HG02884 (cell line): ENCODE data around the gene CFAP45.

Experiments
- ATAC-seq: cut with Tn5 transposase; IDR thresholded peaks from one replicate; pipeline ENCODE4 v1.9.1; 2021; ENCODE audit warnings: mild to moderate bottlenecking, moderate library complexity; ENCODE audit not compliant: unreplicated experiment

Gene CFAP45

DNA sequence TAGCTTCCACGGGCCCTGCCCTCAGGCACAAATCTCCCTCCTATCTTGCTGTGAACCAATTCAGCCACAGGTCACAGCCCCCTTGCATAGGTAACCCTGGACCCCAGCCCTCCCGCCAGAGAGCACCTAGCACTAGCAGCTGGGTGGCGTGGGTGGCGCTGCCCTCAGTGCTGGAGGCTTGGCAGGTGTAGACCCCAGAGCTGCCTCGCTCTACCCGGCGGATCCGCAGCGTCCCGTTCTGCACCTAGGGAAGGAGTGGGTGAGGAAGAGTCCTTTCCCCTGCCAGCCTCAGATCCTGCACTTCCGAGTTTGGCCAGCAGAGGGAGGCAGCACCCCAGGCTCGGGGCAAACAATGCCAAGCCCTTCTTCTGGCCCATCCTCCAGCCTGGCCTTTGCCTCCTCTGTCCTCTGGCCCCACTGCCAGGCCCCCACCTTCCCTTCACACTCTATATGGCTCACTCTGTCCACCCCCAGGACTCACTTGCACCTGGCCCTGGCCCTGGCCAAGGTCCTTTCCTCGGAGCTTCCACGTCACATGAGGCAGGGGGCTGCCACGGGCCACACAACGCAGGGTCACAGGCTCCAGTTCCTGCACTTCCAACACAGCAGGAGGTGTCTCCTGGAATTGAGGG lies 36.4 kb upstream of the CFAP45 start:
- no peak for ATAC-seq

DNA sequence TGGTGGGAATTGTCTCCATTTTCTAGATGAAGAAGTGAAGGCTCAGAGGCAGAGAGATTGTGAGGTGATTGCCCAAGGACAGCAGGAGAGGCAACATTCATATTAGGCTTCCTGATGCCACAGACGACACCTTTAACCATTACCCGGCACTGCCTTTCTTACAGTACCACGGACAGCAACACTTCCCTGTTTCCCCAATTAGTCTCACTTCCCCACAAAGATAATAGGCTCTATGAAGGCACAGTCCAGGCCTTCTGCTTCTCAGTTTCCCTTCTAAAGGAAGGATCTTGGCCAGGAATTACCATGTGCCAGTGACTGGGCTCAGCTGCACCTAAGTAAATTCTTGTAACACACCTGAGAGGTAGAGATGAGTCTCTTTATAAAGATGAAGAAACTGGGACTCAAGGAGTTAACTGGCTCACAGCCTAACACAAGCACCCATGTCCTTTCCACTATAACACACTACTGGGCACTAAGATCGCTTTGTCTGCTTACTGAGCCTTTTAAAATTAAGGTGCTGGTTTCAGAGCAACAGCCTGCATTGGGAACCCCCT lies 35.8 kb upstream of the CFAP45 start:
- ATAC-seq = no peak

DNA sequence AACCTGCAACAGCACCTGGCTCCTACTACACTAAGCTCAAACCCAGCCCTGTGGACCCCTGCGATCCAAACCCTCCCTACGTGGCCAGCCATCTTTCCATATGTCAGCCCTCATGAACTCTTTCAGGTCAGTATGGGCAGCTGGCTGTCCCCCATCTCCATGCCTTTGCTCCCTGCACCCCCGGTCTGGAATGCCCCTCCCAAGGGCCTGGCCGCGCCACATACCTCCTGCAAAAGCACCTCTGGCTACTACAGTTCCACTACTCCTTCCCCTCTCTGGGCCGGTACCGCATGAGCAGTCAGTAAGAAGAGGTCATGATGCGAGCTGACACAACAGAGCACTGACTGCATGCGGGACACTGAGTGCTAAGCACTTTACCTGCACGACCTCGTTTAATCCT lies 35.3 kb upstream of the CFAP45 start:
- no peak for ATAC-seq

DNA sequence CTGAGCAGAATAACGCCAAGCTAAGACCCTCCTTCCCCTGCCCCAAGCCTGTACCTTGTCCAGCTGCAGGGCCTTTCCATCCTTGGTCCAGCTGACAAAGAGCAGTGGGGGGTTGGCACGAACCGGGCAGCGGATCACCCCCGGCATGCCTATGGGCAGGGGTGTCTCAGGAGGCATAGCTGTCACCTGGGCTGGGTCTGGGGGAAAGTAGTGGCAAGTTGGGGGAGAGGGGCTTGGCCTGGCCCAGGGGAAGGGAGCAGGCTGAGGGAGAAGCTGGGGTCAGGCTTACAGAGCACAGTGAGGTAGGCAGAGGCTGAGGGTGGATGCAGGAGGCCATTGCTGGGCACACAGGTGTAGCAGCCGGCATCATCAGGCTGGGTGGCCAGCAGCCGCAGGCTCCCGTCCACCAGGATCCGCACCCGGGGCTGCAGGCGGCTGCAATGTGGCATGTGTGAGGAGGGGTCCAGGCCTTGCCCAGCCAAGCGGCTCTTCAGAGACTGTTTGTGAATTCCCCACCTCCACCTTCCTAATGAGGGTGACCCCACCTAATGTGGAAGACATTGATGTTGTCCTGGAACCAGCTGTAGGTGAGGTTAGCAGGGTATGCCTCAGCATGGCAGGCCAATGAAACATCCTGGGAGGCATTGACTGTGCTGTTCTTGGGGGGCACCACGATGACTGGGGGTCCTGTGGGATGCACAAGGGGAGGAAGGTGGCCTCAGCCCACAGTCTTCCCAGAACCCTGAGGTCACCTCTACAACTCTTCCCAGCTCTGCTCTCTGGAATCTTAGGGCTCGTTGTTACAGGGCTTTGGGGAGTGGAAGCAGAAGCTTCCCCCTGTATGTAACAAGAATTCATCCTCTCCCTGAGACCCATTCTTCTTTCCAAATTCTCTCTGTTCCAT lies 34.4 kb upstream of the CFAP45 start:
- no peak for ATAC-seq

DNA sequence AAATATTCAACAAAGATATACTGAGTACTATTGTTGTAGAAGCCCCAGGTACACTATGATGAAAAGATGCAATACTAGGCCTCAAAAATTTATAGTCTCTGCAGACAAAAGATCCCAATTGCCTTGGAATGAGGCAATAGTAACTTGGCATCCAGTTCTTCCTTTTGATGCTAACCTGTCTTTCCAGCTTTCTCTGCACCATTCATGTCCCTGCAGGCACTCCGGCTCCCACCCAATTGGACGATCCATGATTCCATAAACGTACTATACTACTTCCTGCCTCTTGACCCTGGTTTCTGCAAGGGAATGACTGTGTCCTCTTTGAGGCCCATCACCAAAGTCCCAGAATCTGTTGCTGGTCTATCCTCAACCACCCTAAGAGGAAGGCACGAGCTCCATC lies 33.4 kb upstream of the CFAP45 start:
- no peak for ATAC-seq

DNA sequence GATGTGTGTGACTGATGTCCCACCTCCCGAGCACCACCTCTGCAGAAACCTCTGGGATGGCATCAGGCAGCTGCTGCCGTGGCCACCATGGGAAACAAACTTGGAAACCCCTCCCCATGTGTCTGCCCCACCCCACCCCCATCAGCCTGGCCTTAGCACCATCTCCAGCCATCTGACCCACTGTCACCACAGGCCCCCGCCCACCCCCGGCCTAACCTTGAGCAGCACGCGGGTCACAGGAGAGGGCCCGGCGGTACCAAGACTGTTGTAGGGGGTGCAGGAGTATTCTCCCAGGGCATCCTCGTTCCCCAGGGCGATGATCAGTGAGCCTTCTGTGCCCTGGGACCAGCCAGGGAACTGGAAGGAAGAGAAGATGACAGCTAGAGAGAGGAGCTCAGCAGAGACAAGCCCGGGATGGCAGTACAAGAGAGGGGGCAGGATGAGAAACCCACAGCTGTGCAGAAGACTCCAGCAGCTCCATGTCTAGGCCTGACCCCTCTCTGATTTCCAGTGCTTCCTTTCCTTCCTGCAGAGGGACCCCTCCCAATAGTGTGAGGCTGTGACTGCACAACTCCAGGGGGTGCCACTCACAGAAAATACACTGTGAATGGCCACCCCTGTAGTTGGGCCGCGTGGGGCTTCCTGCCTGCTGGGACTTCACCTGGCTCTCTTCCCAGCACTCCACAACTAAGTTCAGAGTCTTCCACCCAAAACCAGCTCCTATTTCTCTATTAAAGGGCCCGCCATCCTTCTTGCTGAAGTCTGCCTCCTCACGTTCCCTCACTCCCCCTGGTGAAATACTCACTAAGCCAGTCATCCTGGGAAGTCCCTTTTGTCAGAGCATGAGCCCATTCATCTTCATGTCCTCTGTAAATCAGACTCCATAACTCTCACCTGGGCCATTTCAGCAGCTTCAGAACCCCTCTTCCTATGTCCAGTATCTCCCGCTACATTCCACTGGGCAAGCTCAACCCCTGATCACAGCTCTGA lies 32.6 kb upstream of the CFAP45 start:
- ATAC-seq = no peak

DNA sequence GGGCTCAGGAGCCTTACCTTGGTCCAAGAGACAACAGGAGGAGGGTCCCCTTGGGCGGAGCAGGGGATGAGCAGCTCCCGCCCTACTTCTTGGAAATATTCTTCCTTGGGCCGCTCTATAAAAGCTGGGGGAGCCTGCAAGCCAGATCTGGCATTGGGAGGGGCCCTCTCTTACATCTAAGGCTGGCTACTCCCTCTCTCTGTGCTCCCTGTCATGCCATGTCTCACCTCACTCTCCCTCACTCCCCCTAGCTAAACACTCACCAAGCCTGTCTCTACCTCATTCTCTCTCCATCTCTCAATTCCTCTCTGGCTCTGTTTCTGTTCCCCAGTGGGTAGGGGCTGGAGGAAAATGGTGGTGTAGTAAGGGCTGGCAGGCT lies 31.8 kb upstream of the CFAP45 start:
- no peak for ATAC-seq

DNA sequence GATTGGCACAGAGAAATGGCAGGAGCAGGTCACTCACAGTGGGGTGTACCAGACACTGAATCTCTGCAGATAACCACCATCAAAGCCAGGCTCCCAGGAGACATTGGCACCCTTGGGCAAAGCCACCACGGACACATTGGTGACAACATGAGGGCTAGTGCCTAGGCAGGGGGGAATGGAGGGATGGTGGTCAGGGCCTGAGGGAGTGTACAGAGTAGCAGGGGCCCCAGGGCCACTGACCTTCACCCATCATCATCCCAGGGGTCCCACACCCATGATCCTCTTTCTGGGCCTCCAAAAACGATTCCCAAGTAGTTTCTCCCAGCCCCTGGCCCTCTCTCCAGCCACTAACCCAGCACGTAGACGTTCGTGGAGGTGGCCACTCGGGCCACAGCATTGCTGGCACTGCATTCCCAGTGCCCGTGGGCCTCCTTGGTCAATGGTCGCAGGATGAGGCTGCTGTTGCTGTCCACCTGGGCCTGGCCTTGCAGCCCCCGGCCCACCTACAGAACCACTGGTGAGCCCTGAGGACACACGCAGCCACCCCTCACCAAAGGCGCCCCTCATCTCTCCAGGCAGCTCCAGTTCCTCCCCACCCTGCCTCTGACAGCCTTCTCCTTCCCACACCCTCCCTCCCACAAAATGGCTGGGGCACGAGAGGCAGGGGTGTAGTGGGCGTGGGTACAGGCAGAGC lies 31.3 kb upstream of the CFAP45 start:
- no peak for ATAC-seq

DNA sequence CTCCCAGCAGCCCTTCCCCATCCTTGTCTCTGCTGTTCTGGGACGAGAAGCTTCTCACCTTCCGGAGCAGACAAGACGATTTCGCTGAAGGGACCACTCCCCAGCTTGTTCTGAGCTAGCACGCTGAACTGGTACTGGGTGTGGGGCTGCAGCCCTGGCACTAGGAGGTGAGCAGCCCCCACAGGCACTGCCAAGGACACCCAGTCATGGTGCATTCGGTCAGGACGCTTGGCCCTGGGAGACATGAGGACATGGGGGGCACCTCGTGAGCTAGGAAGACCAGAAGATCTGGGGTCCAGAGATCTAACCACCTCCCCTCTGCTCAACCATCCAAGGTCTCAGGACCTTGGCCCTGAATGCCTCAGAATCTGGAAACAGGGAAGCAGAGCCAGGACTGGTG lies 30.7 kb upstream of the CFAP45 start:
- no peak for ATAC-seq

DNA sequence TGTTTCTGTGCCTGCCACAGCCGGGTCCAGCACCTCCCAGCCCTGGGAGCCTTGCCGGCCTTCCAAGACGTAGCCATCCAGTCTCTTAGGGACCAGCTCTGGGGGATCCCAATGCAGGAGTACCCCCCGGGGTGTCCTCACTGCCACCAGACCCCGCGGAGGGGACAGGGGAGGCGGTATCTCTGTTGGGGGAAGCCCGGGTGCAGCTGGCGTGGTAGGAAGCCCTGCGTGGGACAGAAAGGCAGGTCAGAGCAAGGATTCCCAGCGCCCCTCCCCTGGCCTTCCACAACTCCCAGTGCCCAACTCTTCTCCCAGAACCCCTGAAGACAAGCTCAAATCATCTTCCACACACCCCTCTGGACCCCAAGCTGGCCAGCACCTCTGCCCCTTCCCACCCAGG lies 30.3 kb upstream of the CFAP45 start:
- ATAC-seq = no peak

DNA sequence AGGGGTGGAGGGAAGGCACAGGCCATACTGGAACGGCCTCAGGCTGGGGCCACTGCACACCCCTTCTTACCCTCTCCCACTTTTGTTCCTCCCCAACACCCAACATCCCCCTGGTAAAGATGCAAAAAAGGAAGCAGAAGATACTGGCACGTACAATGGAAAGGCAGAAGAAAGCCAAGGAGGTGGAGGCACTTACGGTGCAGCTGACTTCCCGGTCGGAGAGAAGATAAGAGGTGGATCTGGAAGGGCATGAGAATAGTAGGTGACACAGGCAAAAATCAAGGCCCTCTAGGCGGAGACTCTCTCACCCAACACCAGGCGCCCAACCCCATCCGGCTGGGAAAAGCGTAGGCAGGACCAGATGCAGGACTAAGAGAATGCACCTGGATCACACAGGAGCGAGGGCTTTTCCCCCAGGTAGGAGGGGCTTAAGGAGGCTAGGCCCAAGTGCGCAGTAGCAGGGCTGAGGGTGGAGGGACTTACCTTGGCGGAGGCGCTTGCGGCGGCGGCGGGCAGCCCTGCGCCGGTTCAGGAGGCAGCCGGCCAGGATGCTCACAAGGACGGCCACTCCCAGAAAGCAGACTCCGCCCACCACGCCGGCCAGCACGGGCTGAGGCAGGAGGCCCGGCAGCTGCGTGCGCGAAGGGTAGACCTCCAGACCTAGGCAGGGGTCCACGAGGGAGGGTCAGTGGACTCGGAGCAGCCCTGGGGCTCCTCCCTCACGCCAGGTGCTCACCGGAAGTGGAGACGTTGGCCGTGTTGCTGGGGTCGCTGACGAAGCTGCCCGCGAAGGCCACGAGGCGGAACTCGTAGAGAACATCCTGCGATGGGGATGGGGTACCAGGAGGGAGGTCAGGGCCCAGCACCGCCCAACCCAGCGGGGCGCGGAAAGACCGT lies 29.4 kb upstream of the CFAP45 start:
- no peak for ATAC-seq

DNA sequence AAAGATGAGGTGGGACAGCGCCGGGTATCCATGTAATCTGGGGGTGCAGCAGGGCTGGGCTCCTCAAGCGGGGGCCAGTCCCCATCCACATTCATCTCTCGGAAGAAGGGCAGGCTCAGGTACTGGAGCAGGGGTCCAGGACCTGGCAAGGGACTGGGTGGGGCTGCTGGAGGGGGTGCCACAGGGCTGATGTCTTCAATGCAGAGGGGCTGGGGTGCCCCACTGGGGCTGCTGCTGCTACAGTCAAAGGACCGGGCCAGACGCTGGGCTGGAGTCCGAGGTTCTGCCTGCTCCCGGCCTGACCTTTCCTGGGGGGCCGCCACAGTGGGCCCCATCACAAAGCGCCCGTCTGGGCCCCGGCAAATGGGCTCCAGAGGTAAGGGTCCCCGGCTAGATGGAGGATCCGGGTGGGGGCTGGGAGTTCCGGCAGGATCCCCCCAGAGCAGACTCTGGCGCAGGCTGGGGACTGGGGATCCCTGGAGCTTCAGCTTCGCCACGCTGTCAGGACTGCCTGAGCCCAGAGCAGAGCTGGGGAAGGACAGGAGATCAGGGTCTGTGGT lies 28.6 kb upstream of the CFAP45 start:
- no peak for ATAC-seq

DNA sequence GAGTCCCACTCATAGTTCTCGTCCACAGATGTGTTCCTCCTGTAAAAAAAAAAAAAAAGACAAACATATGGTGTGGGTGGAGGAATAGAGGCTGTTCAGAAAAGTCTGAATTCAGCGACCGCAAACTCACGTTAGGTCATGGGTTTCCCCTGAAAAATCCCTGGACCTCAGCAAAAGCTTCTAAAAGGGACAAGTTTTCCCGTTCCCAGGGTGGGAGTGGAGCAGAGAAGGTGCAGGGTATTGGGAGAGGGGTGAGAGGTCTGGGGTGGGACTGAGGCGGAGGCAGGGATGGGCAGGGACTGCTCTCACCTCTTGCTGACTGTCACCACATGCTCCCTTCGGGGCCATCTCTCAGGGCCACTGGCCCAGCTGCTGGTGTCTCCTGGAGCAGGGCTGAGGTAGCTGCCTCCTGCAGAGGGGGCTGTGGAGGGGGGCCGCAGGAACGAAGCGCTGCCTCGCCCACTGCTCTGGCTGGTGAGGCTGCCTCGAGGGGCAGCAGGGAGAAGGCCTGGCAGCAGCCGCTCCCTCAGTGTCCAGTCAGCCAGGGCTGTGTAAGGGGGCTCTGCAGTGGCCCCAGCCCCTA lies 28.0 kb upstream of the CFAP45 start:
- ATAC-seq = no peak

DNA sequence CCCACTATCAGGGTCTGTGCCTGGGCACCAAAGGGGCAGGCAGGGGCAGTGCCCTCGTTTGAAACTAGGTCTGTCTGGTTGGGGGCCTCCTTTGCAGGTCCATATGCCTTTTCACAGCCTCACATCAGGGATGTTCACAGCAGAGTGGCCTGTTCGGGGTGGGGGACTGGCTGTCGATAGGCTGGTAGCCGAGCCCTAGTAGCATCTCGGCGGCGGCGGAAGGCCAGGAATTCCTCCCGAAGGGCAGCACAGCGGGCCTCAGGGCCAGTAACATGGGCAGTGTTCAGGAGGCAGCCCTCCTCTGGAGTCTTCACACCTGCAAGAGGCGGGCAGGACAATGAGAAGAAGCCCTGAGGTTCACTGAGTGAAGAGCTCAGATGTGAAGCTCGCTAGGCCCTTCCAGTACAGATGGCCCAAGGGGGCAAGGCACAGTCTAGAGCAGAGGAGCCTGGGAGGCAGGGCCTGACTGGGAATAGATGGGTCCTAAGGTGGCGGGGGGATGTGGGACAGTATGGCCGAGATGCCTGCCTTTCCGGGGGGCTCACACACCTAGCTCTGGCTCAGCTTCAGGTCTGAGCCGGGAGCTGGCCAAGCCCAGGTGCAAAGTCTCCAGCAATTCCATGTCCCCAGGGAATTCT lies 27.4 kb upstream of the CFAP45 start:
- no peak for ATAC-seq

DNA sequence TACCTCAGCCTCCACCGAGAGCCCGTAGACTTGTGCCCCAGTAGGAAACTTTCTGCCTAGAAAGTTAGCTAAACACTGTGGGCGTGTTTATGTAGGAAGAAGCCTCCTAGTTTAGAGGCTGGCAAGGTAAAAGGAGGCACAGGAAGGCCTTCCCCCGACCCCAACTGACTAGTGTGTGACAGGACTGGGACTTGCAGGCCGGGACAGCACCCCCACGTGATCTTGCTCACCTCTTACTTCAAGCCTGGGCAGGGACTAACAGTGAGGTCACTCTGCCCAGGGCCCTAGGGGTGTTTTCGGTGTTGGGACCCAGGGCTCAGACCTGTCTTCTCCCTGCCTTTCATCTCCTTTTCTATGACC lies 25.7 kb upstream of the CFAP45 start:
- ATAC-seq = peak; percentile 1

DNA sequence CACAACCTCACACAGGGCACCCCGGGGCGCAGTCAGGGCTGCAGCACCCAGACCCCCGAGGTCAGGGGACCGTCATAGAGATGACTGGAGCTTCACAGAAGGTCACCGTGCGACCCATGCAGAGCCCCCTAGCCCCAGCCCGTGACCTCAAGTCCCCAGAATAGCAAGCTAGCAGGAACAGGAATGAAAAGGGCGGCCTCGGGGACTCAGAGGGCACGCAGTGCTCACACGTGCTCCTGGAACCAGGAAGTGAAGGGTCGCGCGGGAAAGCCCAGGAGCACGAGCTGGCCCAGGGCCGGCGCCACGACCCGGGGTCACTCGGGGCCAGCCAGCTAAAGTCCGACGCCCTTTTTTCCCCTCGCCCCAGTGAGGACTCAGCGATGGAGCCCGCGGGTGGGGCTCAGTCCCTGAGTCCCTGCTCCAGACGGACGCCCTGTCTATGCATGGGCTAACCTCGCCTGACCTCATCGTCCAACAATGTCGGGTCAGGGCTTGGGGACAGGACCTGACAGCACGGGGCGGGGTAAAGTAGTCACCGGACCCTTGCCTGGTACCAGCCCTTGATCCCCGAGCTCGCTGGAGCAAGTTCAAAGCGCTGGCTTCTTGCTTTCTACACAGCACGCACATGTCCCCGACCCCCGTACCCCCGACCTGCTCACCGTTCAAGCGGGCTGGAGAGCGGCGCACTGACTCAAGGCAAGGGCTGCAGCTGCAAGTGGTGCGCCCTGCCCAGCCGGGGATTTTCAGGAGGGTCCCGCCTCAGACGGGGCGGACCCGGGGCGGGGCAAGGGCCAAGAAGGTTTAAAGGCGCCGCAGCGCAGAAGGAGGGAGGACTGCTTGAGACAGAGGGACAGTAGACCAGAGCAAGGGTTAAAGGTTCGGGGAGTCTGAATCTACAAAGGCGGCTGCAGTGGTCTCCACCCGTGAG lies 25.1 kb upstream of the CFAP45 start, which contains the start of gene TAGLN2:
Gene TAGLN2, minus strand, starts transcription at position 717 of the 928 bp plus-strand sequence. CDS start 4,998 bp downstream, outside the sequence.
- peak; percentile 55 for ATAC-seq
